Neural cell (in vitro differentiated cells): ENCODE data around the gene TPSB2. TPM values are rescaled to one million over a fixed set of nuclear protein-coding genes. Genes with fewer than 3 reads are reported as not detected.

Experiments
- H2AFZ ChIP-seq: fragments of 200-600, 300-800 bp; sonication (generic), shearing (Covaris generic); 2 replicates; pipeline ENCODE4 v1.6.0; 2014; ENCODE audit warnings: low read depth, mild to moderate bottlenecking, antibody characterized with exemption, low read length, moderate library complexity
- H3F3A ChIP-seq: fragments of 200-600 bp; shearing (Covaris generic); 2 replicates; pipeline ENCODE4 v1.6.1; 2016; ENCODE audit warnings: mild to moderate bottlenecking, moderate library complexity, mixed read lengths, antibody characterized with exemption, low read length; ENCODE audit not compliant: insufficient read depth, poor library complexity, severe bottlenecking
- H3K27ac ChIP-seq: fragments of 200-600, 300-800 bp; sonication (generic), shearing (Covaris generic); 2 replicates; pipeline ENCODE4 v1.5.1; 2014; ENCODE audit warnings: mild to moderate bottlenecking, low read length, moderate library complexity
- H3K27me3 ChIP-seq: fragments of 300-800, 200-600 bp; sonication (generic), shearing (Covaris generic); 2 replicates; pipeline ENCODE4 v1.6.0; 2014; ENCODE audit warnings: mild to moderate bottlenecking, low read depth, low read length, moderate library complexity; ENCODE audit not compliant: insufficient read depth
- H3K36me3 ChIP-seq: fragments of 300-800, 200-600 bp; sonication (generic), shearing (Covaris generic); 2 replicates; pipeline ENCODE4 v1.5.1; 2014; ENCODE audit warnings: mild to moderate bottlenecking, antibody characterized with exemption, low read length, moderate library complexity; ENCODE audit not compliant: insufficient read depth
- H3K4me2 ChIP-seq: fragments of 300-800, 200-600 bp; sonication (generic), shearing (Covaris generic); 2 replicates; pipeline ENCODE4 v1.6.0; 2014; ENCODE audit warnings: mild to moderate bottlenecking, low read length
- H3K4me3 ChIP-seq: fragments of 300-800, 200-600 bp; sonication (generic), shearing (Covaris generic); 2 replicates; pipeline ENCODE4 v1.5.1; 2014; ENCODE audit warnings: mild to moderate bottlenecking, low read length, moderate library complexity
- H3K79me2 ChIP-seq: fragments of 200-600 bp; shearing (Covaris generic); replicated peaks from 2 replicates; pipeline ENCODE4 v1.6.0; 2014; ENCODE audit warnings: mild to moderate bottlenecking, low read length, moderate library complexity; ENCODE audit not compliant: insufficient read depth
- H3K9ac ChIP-seq: fragments of 300-800, 200-600 bp; sonication (generic), shearing (Covaris generic); 2 replicates; pipeline ENCODE4 v1.6.1; 2016; ENCODE audit warnings: mild to moderate bottlenecking, low read length, mixed read lengths
- H3K9me2 ChIP-seq: fragments of 200-600 bp; shearing (Covaris generic); 2 replicates; pipeline ENCODE4 v1.6.1; 2016; ENCODE audit warnings: mild to moderate bottlenecking, low read length, mixed read lengths; ENCODE audit not compliant: insufficient read depth
- H3K9me3 ChIP-seq: fragments of 200-600, 300-800 bp; sonication (generic), shearing (Covaris generic); 2 replicates; pipeline ENCODE4 v1.6.1; 2016; ENCODE audit warnings: mild to moderate bottlenecking, mixed run types, low read length, moderate library complexity, mixed read lengths
- H4K20me1 ChIP-seq: fragments of 200-600 bp; shearing (Covaris generic); 2 replicates; pipeline ENCODE4 v1.6.1; 2016; ENCODE audit warnings: mild to moderate bottlenecking, mixed run types; ENCODE audit not compliant: insufficient read depth
- EP300 ChIP-seq: fragments of 450-650 bp; conservative IDR thresholded peaks from 2 replicates; pipeline ENCODE4 v1.6.1; 2014; ENCODE audit warnings: antibody characterized with exemption, mild to moderate bottlenecking, moderate library complexity; ENCODE audit not compliant: poor library complexity, severe bottlenecking
- EZH2 ChIP-seq: fragments of 200-600, 300-800 bp; shearing (Covaris generic), sonication (generic); IDR thresholded peaks from 2 replicates; pipeline ENCODE4 v1.6.1; 2014; ENCODE audit warnings: antibody characterized with exemption, low read length, borderline replicate concordance, mild to moderate bottlenecking; ENCODE audit not compliant: insufficient read depth, poor library complexity, severe bottlenecking
- MXI1 ChIP-seq: fragments of 450-650 bp; conservative IDR thresholded peaks from 2 replicates; pipeline ENCODE4 v1.6.1; 2014; ENCODE audit warnings: antibody characterized with exemption, mild to moderate bottlenecking; ENCODE audit not compliant: poor library complexity, severe bottlenecking
- POLR2AphosphoS5 ChIP-seq: IDR thresholded peaks from 2 replicates; pipeline ENCODE4 v1.6.1; 2012
- RAD21 ChIP-seq: fragments of 450-650 bp; conservative IDR thresholded peaks from 2 replicates; pipeline ENCODE4 v1.6.1; 2014; ENCODE audit warnings: antibody characterized with exemption, mild to moderate bottlenecking, moderate library complexity
- REST ChIP-seq: IDR thresholded peaks from 2 replicates; pipeline ENCODE4 v1.6.1; 2012; ENCODE audit warnings: borderline replicate concordance
- SMC3 ChIP-seq: fragments of 450-650 bp; conservative IDR thresholded peaks from 2 replicates; pipeline ENCODE4 v1.6.1; 2014; ENCODE audit warnings: antibody characterized with exemption, mild to moderate bottlenecking, moderate library complexity; ENCODE audit not compliant: poor library complexity
- TAF1 ChIP-seq: IDR thresholded peaks from 2 replicates; pipeline ENCODE4 v1.6.1; 2012; ENCODE audit warnings: low read depth
- polyA plus RNA-seq: library from polyadenylated mRNA; depleted of rRNA; stranded (reverse); fragments of >200 nt; gene quantifications from 2 replicates; pipeline ENCODE4 v1.2.3, GENCODE V29; 2014
- TF ChIP-seq, protein P1 (sequence below): fragments of 450-650 bp; IDR thresholded peaks from 2 replicates; pipeline ENCODE4 v1.5.1; 2014; ENCODE audit warnings: antibody characterized with exemption, mild to moderate bottlenecking, moderate library complexity; ENCODE audit not compliant: poor library complexity, severe bottlenecking

TPSB2 gene
- polyA plus RNA-seq, 1 donor from 2014 or later: not detected

- Histone ChIP-seq H3K9me3 (no peaks in the 10 kb centered on the region), H2AFZ (no peak overlapping the region), H3K27ac (no peak overlapping the region), H3K4me2 (no peak overlapping the region), H3K4me3 (no peak overlapping the region), H3K27me3 (no peaks in the 10 kb centered on the region), H3K79me2 (no peaks in the 10 kb centered on the region), H3K36me3 (no peaks in the 10 kb centered on the region), H3K9me2 (no peaks in the 10 kb centered on the region), H4K20me1 (no peaks in the 10 kb centered on the region), H3K9ac (no peak overlapping the region), H3F3A (no peaks in the 10 kb centered on the region)
- TF ChIP-seq EP300 (no peak), REST (no peak), MXI1 (no peak), RAD21 (no peak), POLR2AphosphoS5 (no peak), TAF1 (no peak), EZH2 (no peak), SMC3 (no peak)
- TF ChIP-seq, protein P1, sequence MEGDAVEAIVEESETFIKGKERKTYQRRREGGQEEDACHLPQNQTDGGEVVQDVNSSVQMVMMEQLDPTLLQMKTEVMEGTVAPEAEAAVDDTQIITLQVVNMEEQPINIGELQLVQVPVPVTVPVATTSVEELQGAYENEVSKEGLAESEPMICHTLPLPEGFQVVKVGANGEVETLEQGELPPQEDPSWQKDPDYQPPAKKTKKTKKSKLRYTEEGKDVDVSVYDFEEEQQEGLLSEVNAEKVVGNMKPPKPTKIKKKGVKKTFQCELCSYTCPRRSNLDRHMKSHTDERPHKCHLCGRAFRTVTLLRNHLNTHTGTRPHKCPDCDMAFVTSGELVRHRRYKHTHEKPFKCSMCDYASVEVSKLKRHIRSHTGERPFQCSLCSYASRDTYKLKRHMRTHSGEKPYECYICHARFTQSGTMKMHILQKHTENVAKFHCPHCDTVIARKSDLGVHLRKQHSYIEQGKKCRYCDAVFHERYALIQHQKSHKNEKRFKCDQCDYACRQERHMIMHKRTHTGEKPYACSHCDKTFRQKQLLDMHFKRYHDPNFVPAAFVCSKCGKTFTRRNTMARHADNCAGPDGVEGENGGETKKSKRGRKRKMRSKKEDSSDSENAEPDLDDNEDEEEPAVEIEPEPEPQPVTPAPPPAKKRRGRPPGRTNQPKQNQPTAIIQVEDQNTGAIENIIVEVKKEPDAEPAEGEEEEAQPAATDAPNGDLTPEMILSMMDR: no peak
Observed at GRCh38 chr16:1182316-1182671, 47.7 kb downstream of the TPSB2 start.

- Histone ChIP-seq H3K4me3 (no peak overlapping the region), H3K79me2 (no peaks in the 10 kb centered on the region), H3F3A (no peaks in the 10 kb centered on the region), H3K36me3 (no peaks in the 10 kb centered on the region), H4K20me1 (no peaks in the 10 kb centered on the region), H2AFZ (no peak overlapping the region), H3K4me2 (no peak overlapping the region), H3K9ac (no peak overlapping the region), H3K27ac (no peak overlapping the region), H3K27me3 (no peaks in the 10 kb centered on the region), H3K9me2 (no peaks in the 10 kb centered on the region), H3K9me3 (no peaks in the 10 kb centered on the region)
- TF ChIP-seq MXI1: no peak
- no peak for TF ChIP-seq REST
- TF ChIP-seq TAF1: no peak
- peak; percentile 63 for TF ChIP-seq SMC3
- peak; percentile 55 for TF ChIP-seq RAD21
- TF ChIP-seq, protein P1: peak; percentile 55
- no peak for TF ChIP-seq POLR2AphosphoS5
- TF ChIP-seq EP300: no peak
- no peak for TF ChIP-seq EZH2
Observed at GRCh38 chr16:1181404-1182315, 48.3 kb downstream of the TPSB2 start.
